HEK293 (cell line): ENCODE measurements around the gene NDST1.

ENCODE experiments used
- CTCF ChIA-PET: fragments of 350-600 bp; formaldehyde crosslinking; extraction: SDS; loops from one replicate; lab custom pipeline; 2021; ENCODE audit warnings: antibody characterized with exemption; lab: Yijun Ruan, JAX
- POLR2A ChIA-PET: fragments of 300-600 bp; formaldehyde crosslinking; extraction: SDS; loops from one replicate; lab custom pipeline; 2020; ENCODE audit warnings: antibody characterized with exemption, inconsistent platforms; lab: Yijun Ruan, JAX
- H3K27ac ChIP-seq: fragments of 200-500 bp; sonication (Bioruptor generic); 2 replicates; pipeline ENCODE4 v1.5.1; 2014; ENCODE audit warnings: low read depth, low read length, control low read depth, inconsistent platforms; ENCODE audit errors: extremely low read depth
- H3K36me3 ChIP-seq, 2 experiments: fragments of 200-500 bp in 1 of 2; sonication (Bioruptor generic) in 1 of 2; 1 replicate in 1 of 2; 2 replicates in 1 of 2; pipeline ENCODE4 v1.5.1; 2014 to 2017; ENCODE audit warnings: inconsistent platforms in 2 of 2, low read length in 2 of 2; ENCODE audit not compliant: control insufficient read depth in 2 of 2, insufficient read depth in 1 of 2
- H3K4me1 ChIP-seq: fragments of 200-500 bp; sonication (Bioruptor generic); 2 replicates; pipeline ENCODE4 v1.5.1; 2014; ENCODE audit warnings: mild to moderate bottlenecking, low read length, inconsistent platforms; ENCODE audit not compliant: control insufficient read depth, insufficient read depth
- H3K4me3 ChIP-seq: 2 replicates; pipeline ENCODE4 v1.5.1; 2011; ENCODE audit warnings: low read depth, mild to moderate bottlenecking, control low read depth, low read length, moderate library complexity
- H3K9me3 ChIP-seq: fragments of 200-500 bp; sonication (Bioruptor generic); 2 replicates; pipeline ENCODE4 v1.5.1; 2014; ENCODE audit warnings: low read depth, low read length, inconsistent platforms; ENCODE audit not compliant: control insufficient read depth, insufficient read depth
- GLIS1 ChIP-seq: fragments of 450-650 bp; formaldehyde crosslinking; IDR thresholded peaks from 2 replicates; pipeline ENCODE4 v1.5.1; 2016; ENCODE audit warnings: missing biosample characterization, missing genetic modification characterization
- HOXD13 ChIP-seq: sonication (generic); formaldehyde crosslinking; IDR thresholded peaks from 2 replicates; pipeline ENCODE4 v1.8.0; 2022; ENCODE audit warnings: missing genetic modification reagents, borderline replicate concordance
- KLF10 ChIP-seq: fragments of 450-650 bp; IDR thresholded peaks from 2 replicates; pipeline ENCODE4 v1.5.1; 2018; ENCODE audit warnings: missing biosample characterization, mild to moderate bottlenecking, missing genetic modification characterization
- KLF9 ChIP-seq: fragments of 450-650 bp; formaldehyde crosslinking; IDR thresholded peaks from 2 replicates; pipeline ENCODE4 v1.5.1; 2016; ENCODE audit warnings: missing biosample characterization, missing genetic modification characterization, low read depth
- MYNN ChIP-seq: fragments of 450-650 bp; formaldehyde crosslinking; IDR thresholded peaks from 2 replicates; pipeline ENCODE4 v1.5.1; 2016; ENCODE audit warnings: missing biosample characterization, missing genetic modification characterization, borderline replicate concordance
- ZBTB6 ChIP-seq: fragments of 450-650 bp; formaldehyde crosslinking; IDR thresholded peaks from 2 replicates; pipeline ENCODE4 v1.5.1; 2017; ENCODE audit warnings: missing biosample characterization, missing genetic modification characterization
- ZNF146 ChIP-seq: fragments of 450-650 bp; formaldehyde crosslinking; IDR thresholded peaks from 2 replicates; pipeline ENCODE4 v1.5.1; 2016; ENCODE audit warnings: missing biosample characterization, missing genetic modification characterization
- ZNF24 ChIP-seq: fragments of 450-650 bp; formaldehyde crosslinking; IDR thresholded peaks from 2 replicates; pipeline ENCODE4 v1.5.1; 2016; ENCODE audit warnings: missing biosample characterization, missing genetic modification characterization
- ZNF26 ChIP-seq: fragments of 450-650 bp; formaldehyde crosslinking; IDR thresholded peaks from 2 replicates; pipeline ENCODE4 v1.5.1; 2016; ENCODE audit warnings: missing biosample characterization, missing genetic modification characterization
- ZNF335 ChIP-seq: fragments of 450-650 bp; formaldehyde crosslinking; conservative IDR thresholded peaks from 2 replicates; pipeline ENCODE4 v1.5.1; 2016; ENCODE audit warnings: missing biosample characterization, missing genetic modification characterization
- ZNF362 ChIP-seq: fragments of 450-650 bp; formaldehyde crosslinking; IDR thresholded peaks from 2 replicates; pipeline ENCODE4 v1.5.1; 2016; ENCODE audit warnings: missing biosample characterization, missing genetic modification characterization
- ZNF391 ChIP-seq: fragments of 450-650 bp; formaldehyde crosslinking; IDR thresholded peaks from 2 replicates; pipeline ENCODE4 v1.5.1; 2016; ENCODE audit warnings: low read depth, missing biosample characterization, missing genetic modification characterization, borderline replicate concordance
- ZNF513 ChIP-seq: fragments of 450-650 bp; IDR thresholded peaks from 2 replicates; pipeline ENCODE4 v1.5.1; 2018; ENCODE audit warnings: missing biosample characterization, missing genetic modification characterization
- ZNF544 ChIP-seq: fragments of 450-650 bp; formaldehyde crosslinking; IDR thresholded peaks from 2 replicates; pipeline ENCODE4 v1.5.0; 2017; ENCODE audit warnings: missing biosample characterization, missing genetic modification characterization
- ZNF561 ChIP-seq: fragments of 450-650 bp; IDR thresholded peaks from 2 replicates; pipeline ENCODE4 v1.5.1; 2018; ENCODE audit warnings: missing biosample characterization, missing genetic modification characterization, borderline replicate concordance
- ZNF571 ChIP-seq: fragments of 450-650 bp; formaldehyde crosslinking; IDR thresholded peaks from 2 replicates; pipeline ENCODE4 v1.5.0; 2017; ENCODE audit warnings: missing biosample characterization, missing genetic modification characterization
- ZNF654 ChIP-seq: fragments of 450-650 bp; formaldehyde crosslinking; IDR thresholded peaks from 2 replicates; pipeline ENCODE4 v1.5.1; 2016; ENCODE audit warnings: low read depth, missing biosample characterization, missing genetic modification characterization
- ZNF707 ChIP-seq: fragments of 450-650 bp; formaldehyde crosslinking; IDR thresholded peaks from 2 replicates; pipeline ENCODE4 v1.5.1; 2016; ENCODE audit warnings: missing biosample characterization, missing genetic modification characterization
- ZNF843 ChIP-seq: fragments of 450-650 bp; formaldehyde crosslinking; IDR thresholded peaks from 2 replicates; pipeline ENCODE4 v1.5.1; 2016; ENCODE audit warnings: missing biosample characterization, missing genetic modification characterization
- ZSCAN16 ChIP-seq: fragments of 450-650 bp; formaldehyde crosslinking; IDR thresholded peaks from 2 replicates; pipeline ENCODE4 v1.5.1; 2016; ENCODE audit warnings: missing biosample characterization, missing genetic modification characterization
- ZSCAN23 ChIP-seq: fragments of 450-650 bp; formaldehyde crosslinking; IDR thresholded peaks from 2 replicates; pipeline ENCODE4 v1.5.1; 2016; ENCODE audit warnings: missing biosample characterization, missing genetic modification characterization
- TF ChIP-seq, protein P1 (sequence below): fragments of 450-650 bp; formaldehyde crosslinking; IDR thresholded peaks from 2 replicates; pipeline ENCODE4 v1.5.1; 2016; ENCODE audit warnings: missing biosample characterization, missing genetic modification characterization
- TF ChIP-seq, protein P2 (sequence below): fragments of 450-650 bp; formaldehyde crosslinking; IDR thresholded peaks from 2 replicates; pipeline ENCODE4 v1.5.1; 2017; ENCODE audit warnings: missing biosample characterization, mild to moderate bottlenecking, missing genetic modification characterization, moderate library complexity

NDST1 gene

GRCh38 chr5:150559701-150560100 is 51.8 kb downstream of the NDST1 start:
- TF ChIP-seq KLF10 (tag by site-specific recombination): no peak
- TF ChIP-seq ZNF513: no peak
- TF ChIP-seq ZNF544 (tag by site-specific recombination): no peak
- no peak for TF ChIP-seq ZNF843 (tag by site-specific recombination)
- TF ChIP-seq KLF9 (tag by site-specific recombination): no peak
- TF ChIP-seq ZNF362 (tag by site-specific recombination): no peak
- TF ChIP-seq ZSCAN23 (tag by site-specific recombination): no peak
- no peak for TF ChIP-seq ZNF391 (tag by site-specific recombination)
- TF ChIP-seq ZNF146 (tag by site-specific recombination): no peak
- Histone ChIP-seq H3K9me3 (no peaks in the 10 kb centered on the region), H3K4me3 (no peak overlapping the region), H3K36me3 (peaks cover 0 to 17% of the 10 kb centered on the region in 2 experiments; a peak in 1 of 3 replicates), H3K27ac (no peak overlapping the region), H3K4me1 (no peaks in the 10 kb centered on the region)
- CTCF ChIA-PET: interaction anchor here (0.5 to 8.4 kb wide), 32 partner anchors 11 to 997 kb away, joined by 3 to 161 read pairs (median 6); partner anchors contain the start of genes IRGM, MYOZ3, RBM22 and SMIM3
- POLR2A ChIA-PET: interaction anchor here (1.0 to 1.3 kb wide), 2 partner anchors 94 to 98 kb away, joined by 3 to 4 read pairs; no protein-coding TSS in a partner anchor

DNA sequence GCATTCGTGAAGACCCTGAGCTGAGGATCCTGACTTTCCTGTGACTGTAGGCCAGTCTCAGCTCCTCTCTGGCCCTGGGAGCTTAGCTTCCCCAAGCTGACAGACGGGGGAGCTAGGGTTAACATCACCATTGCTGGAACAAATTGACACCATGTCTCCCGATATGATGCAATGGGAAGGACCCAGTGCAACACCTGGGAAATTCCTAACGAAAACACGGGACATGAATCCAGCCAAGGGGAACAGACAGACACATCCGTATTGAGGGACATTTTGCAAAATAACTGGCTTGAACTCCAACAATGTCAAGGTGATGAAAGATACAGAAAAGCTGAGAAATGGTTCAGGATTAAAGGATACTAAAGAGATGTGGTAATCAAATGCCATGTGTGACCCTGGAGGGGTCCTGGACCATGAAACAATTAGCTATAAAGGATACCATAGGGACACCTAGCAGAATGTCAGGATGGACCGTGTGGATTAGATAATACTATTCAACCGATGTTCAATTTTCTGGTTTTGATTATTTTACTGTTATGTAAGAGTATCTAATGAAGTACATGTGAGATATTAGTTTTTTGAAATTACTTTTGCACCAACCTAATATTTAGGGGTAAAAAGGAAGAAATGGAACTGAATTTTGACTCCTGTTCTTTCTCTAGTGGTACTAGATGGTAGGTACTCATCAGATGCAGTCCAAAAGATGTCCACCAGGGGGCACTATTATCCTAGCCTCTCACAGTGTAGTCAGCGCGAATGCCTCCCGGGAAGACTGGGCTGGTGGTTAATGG is 52.7 kb downstream of the NDST1 start:
- Histone ChIP-seq H3K4me3 (no peak overlapping the region), H3K36me3 (peaks cover 0 to 8% of the 10 kb centered on the region in 2 experiments; a peak in 1 of 3 replicates), H3K4me1 (no peaks in the 10 kb centered on the region), H3K27ac (no peak overlapping the region), H3K9me3 (no peaks in the 10 kb centered on the region)
- POLR2A ChIA-PET: interaction anchor here (0.6 to 1.3 kb wide), 5 partner anchors 67 to 108 kb away, joined by 3 to 4 read pairs (median 3); no protein-coding TSS in a partner anchor
- CTCF ChIA-PET: interaction anchor here (0.6 to 8.4 kb wide), 48 partner anchors 8 to 554 kb away, joined by 3 to 161 read pairs (median 5); partner anchors contain the start of genes IRGM, MYOZ3, RBM22 and SMIM3
- TF ChIP-seq ZBTB6 (tag by site-specific recombination) (no peak), ZNF707 (tag by site-specific recombination) (no peak), ZSCAN16 (no peak), ZNF513 (no peak), ZNF26 (no peak), MYNN (tag by site-specific recombination) (no peak), GLIS1 (tag by site-specific recombination) (peak; percentile 57), ZNF335 (peak; percentile 73), HOXD13 (no peak), ZNF654 (peak; percentile 74), ZNF24 (tag by site-specific recombination) (no peak), ZNF561 (tag by site-specific recombination) (peak; percentile 39; the same call in 1 of the 2 replicates), ZNF571 (tag by site-specific recombination) (no peak)
- TF ChIP-seq, protein P1, sequence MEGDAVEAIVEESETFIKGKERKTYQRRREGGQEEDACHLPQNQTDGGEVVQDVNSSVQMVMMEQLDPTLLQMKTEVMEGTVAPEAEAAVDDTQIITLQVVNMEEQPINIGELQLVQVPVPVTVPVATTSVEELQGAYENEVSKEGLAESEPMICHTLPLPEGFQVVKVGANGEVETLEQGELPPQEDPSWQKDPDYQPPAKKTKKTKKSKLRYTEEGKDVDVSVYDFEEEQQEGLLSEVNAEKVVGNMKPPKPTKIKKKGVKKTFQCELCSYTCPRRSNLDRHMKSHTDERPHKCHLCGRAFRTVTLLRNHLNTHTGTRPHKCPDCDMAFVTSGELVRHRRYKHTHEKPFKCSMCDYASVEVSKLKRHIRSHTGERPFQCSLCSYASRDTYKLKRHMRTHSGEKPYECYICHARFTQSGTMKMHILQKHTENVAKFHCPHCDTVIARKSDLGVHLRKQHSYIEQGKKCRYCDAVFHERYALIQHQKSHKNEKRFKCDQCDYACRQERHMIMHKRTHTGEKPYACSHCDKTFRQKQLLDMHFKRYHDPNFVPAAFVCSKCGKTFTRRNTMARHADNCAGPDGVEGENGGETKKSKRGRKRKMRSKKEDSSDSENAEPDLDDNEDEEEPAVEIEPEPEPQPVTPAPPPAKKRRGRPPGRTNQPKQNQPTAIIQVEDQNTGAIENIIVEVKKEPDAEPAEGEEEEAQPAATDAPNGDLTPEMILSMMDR (tag by site-specific recombination): peak; percentile 46
- TF ChIP-seq, protein P2, sequence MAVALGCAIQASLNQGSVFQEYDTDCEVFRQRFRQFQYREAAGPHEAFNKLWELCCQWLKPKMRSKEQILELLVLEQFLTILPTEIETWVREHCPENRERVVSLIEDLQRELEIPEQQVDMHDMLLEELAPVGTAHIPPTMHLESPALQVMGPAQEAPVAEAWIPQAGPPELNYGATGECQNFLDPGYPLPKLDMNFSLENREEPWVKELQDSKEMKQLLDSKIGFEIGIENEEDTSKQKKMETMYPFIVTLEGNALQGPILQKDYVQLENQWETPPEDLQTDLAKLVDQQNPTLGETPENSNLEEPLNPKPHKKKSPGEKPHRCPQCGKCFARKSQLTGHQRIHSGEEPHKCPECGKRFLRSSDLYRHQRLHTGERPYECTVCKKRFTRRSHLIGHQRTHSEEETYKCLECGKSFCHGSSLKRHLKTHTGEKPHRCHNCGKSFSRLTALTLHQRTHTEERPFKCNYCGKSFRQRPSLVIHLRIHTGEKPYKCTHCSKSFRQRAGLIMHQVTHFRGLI (tag by site-specific recombination): peak; percentile 31; the same call in 1 of the 2 replicates
